Gastroesophageal sphincter (tissue), 4 donors: ENCODE measurements around the gene HDDC3. TPM values are rescaled to one million over a fixed set of nuclear protein-coding genes. Genes with fewer than 3 reads are reported as not detected.
"Not testable (repeated sequence)": the region's sequence is repeated elsewhere in the genome, so short reads cannot be mapped to it uniquely, and the experiment has no call there.

ENCODE experiments used
- ATAC-seq: fragments of 150-250 bp; one replicate; pipeline ENCODE4 v1.9.1; 2016; ENCODE audit warnings: mild to moderate bottlenecking, moderate library complexity
- H3K27ac ChIP-seq, 4 donors: fragments of 200-600 bp; sonication (generic) in 3 of 4; 1 replicate in 3 of 4; 2 replicates in 1 of 4; pipeline ENCODE4 v1.5.1; 2016 to 2019
- H3K27me3 ChIP-seq: fragments of 200-600 bp; sonication (generic); one replicate; pipeline ENCODE4 v1.5.1; 2019
- H3K36me3 ChIP-seq, 2 donors: fragments of 200-600 bp; sonication (generic); one replicate each; pipeline ENCODE4 v1.5.1; 2019; ENCODE audit warnings: control low read depth in 1 of 2
- H3K4me1 ChIP-seq, 3 donors: fragments of 200-600 bp; sonication (generic); 1 replicate in 2 of 3; 2 replicates in 1 of 3; pipeline ENCODE4 v1.5.1; 2016 to 2019; ENCODE audit warnings: control low read depth in 2 of 3
- H3K4me3 ChIP-seq, 2 donors: fragments of 200-600 bp; sonication (generic); one replicate each; pipeline ENCODE4 v1.5.1; 2019; ENCODE audit warnings: mild to moderate bottlenecking in 1 of 2, moderate library complexity in 1 of 2
- H3K9me3 ChIP-seq, 3 donors: fragments of 200-600 bp; sonication (generic); one replicate each; pipeline ENCODE4 v1.5.1; 2017 to 2019; ENCODE audit warnings: control low read depth in 2 of 3
- CTCF ChIP-seq, 4 experiments: fragments of 200-600 bp in 2 of 4; fragments of 450-650 bp in 2 of 4; sonication (generic) in 1 of 4; IDR thresholded peaks; one replicate each; pipeline ENCODE4 v1.5.1; 2017 to 2019; ENCODE audit warnings: antibody characterized with exemption in 4 of 4, mild to moderate bottlenecking in 2 of 4, moderate library complexity in 2 of 4
- EP300 ChIP-seq: sonication (generic); formaldehyde crosslinking; IDR thresholded peaks from one replicate; pipeline ENCODE4 v1.6.1; 2017; ENCODE audit warnings: antibody characterized with exemption, mild to moderate bottlenecking
- POLR2A ChIP-seq, 2 donors: fragments of 450-650 bp; IDR thresholded peaks; one replicate each; pipeline ENCODE4 v1.6.1; 2017; ENCODE audit warnings: antibody characterized with exemption in 2 of 2, mild to moderate bottlenecking in 2 of 2, moderate library complexity in 1 of 2
- POLR2AphosphoS5 ChIP-seq: sonication (generic); formaldehyde crosslinking; IDR thresholded peaks from one replicate; pipeline ENCODE4 v1.6.1; 2017; ENCODE audit warnings: antibody characterized with exemption
- WGBS, 2 donors: methylation state at CpG; one replicate each; pipeline ENCODE4 v1.1.5; 2018; ENCODE audit warnings: low coverage in 1 of 2; 5-methylcytosine and 5-hydroxymethylcytosine counted together
- total RNA-seq, 4 donors: library from RNA; depleted of rRNA; stranded (reverse); fragments of >200 nt; gene quantifications; one replicate each; pipeline ENCODE4 v1.1.0, GENCODE V29; 2016

The HDDC3 gene
- total RNA-seq, 4 donors from 2014 or later: 5.9 to 17.1 (median 8.3) TPM

GRCh38 chr15:90932660-90932991 lies 277 bp upstream of the HDDC3 start:
- 4% methylated on average over 4 of the region's 5 CpGs; no CpG with 5 or more reads in 1 of the 2 donors for WGBS, 2 donors
- ATAC-seq: no peak
- peaks cover 0 to 7% of the 10 kb centered on the region in 2 donors for H3K36me3 ChIP-seq
- H3K4me1 ChIP-seq: peaks cover 0 to 72% (median 34%) of the 10 kb centered on the region in 3 donors
- H3K27ac ChIP-seq: peak overlapping the region in 3 of 4 donors; percentile 88 to 92 (median 89)
- peak overlapping the region in 1 of 2 donors; percentile 81 for H3K4me3 ChIP-seq
- H3K27me3 ChIP-seq: no peaks in the 10 kb centered on the region
- H3K9me3 ChIP-seq: no peaks in the 10 kb centered on the region
- TF ChIP-seq POLR2A (IDR thresholded peaks at IDR 0.05) (no peak), CTCF (IDR thresholded peaks at IDR 0.05) (no peak), POLR2AphosphoS5 (no peak), EP300 (no peak)

- Histone ChIP-seq H3K9me3 (no peaks in the 10 kb centered on the region), H3K36me3 (no peaks in the 10 kb centered on the region), H3K27ac (peak overlapping the region in 3 of 4 donors; percentile 88 to 92 (median 89)), H3K4me1 (peaks cover 0 to 65% (median 33%) of the 10 kb centered on the region in 3 donors), H3K27me3 (no peaks in the 10 kb centered on the region), H3K4me3 (peak overlapping the region in 1 of 2 donors; percentile 81)
- TF ChIP-seq CTCF (IDR thresholded peaks at IDR 0.05): no peak
- TF ChIP-seq POLR2A (IDR thresholded peaks at IDR 0.05): no peak
- no peak for TF ChIP-seq EP300
- TF ChIP-seq POLR2AphosphoS5: no peak
- ATAC-seq: no peak
- WGBS, 2 donors: 83% methylated on average over 1 of the region's 6 CpGs; no CpG with 5 or more reads in 1 of the 2 donors
Observed at GRCh38 chr15:90931575-90931827, 848 bp downstream of the HDDC3 start.

- Histone ChIP-seq H3K4me3 (peak overlapping the region in 1 of 2 donors; percentile 61), H3K36me3 (no peaks in the 10 kb centered on the region), H3K27me3 (no peaks in the 10 kb centered on the region), H3K27ac (peak overlapping the region; percentile 48 to 92 (median 88)), H3K9me3 (no peaks in the 10 kb centered on the region), H3K4me1 (peaks cover 0 to 60% (median 28%) of the 10 kb centered on the region in 3 donors)
- 61 to 64% methylated on average over 7 to 8 of the region's 15 CpGs for WGBS, 2 donors
- no peak for ATAC-seq
- TF ChIP-seq EP300: no peak
- no peak for TF ChIP-seq CTCF (IDR thresholded peaks at IDR 0.05)
- TF ChIP-seq POLR2AphosphoS5: no peak
- TF ChIP-seq POLR2A (IDR thresholded peaks at IDR 0.05): no peak
Observed at GRCh38 chr15:90930861-90931574, 1.3 kb downstream of the HDDC3 start.

GRCh38 chr15:90929246-90930019 lies 2.9 kb downstream of the HDDC3 start:
- H3K4me3 ChIP-seq: peak overlapping the region; percentile 42 to 61
- 31 to 54% methylated on average over 11 to 21 of the region's 21 CpGs for WGBS, 2 donors
- no peaks in the 10 kb centered on the region for H3K36me3 ChIP-seq
- no peak for TF ChIP-seq CTCF (IDR thresholded peaks at IDR 0.05)
- TF ChIP-seq POLR2AphosphoS5: no peak
- no peak for TF ChIP-seq POLR2A (IDR thresholded peaks at IDR 0.05)
- no peak for TF ChIP-seq EP300
- peaks cover 0 to 48% (median 20%) of the 10 kb centered on the region in 3 donors for H3K4me1 ChIP-seq
- peak overlapping the region; percentile 48 to 92 (median 88) for H3K27ac ChIP-seq
- no peak for ATAC-seq
- H3K27me3 ChIP-seq: no peaks in the 10 kb centered on the region
- no peaks in the 10 kb centered on the region for H3K9me3 ChIP-seq

- 77 to 83% methylated on average over 1 to 7 of the region's 7 CpGs for WGBS, 2 donors
- not testable (repeated sequence) for H3K27me3 ChIP-seq, H3K27ac ChIP-seq, ATAC-seq, H3K9me3 ChIP-seq, H3K4me3 ChIP-seq, H3K36me3 ChIP-seq
- H3K4me1 ChIP-seq: peaks cover 0 to 37% (median 15%) of the 10 kb centered on the region in 3 donors
Observed at GRCh38 chr15:90928106-90928505, 4.2 kb downstream of the HDDC3 start.

- peaks cover 0 to 24% (median 10%) of the 10 kb centered on the region in 3 donors for H3K4me1 ChIP-seq
- not testable (repeated sequence) for H3K27ac ChIP-seq, H3K27me3 ChIP-seq, H3K9me3 ChIP-seq, ATAC-seq, H3K4me3 ChIP-seq, H3K36me3 ChIP-seq
- WGBS, 2 donors: 84 to 92% methylated on average over 9 to 10 of the region's 10 CpGs
Observed at GRCh38 chr15:90926766-90927165, 5.6 kb downstream of the HDDC3 start.
